ENCODE data around the gene INSR.

INSR gene

GRCh38 chr19:7224209-7224686 is 70.0 kb downstream of the INSR start:
- H3K9ac ChIP-seq (ENCODE audit: low read length): no peak overlapping the region
- H2AFZ ChIP-seq (ENCODE audit: low read depth, low read length): no peak overlapping the region
- H3K4me2 ChIP-seq (ENCODE audit: low read length): no peak overlapping the region
- no peaks in the 10 kb centered on the region for H3K36me3 ChIP-seq (replicated peaks; ENCODE audit: low read depth, low read length)
- no peaks in the 10 kb centered on the region for H3K9me3 ChIP-seq (ENCODE audit: insufficient read depth, low read length)
- no peaks in the 10 kb centered on the region for H4K20me1 ChIP-seq (ENCODE audit: insufficient read depth, low read length)
- no peak for TF ChIP-seq CTCF (IDR thresholded peaks at IDR 0.05; ENCODE audit: low read depth, low read length)
- TF ChIP-seq EZH2phosphoT487 (IDR thresholded peaks at IDR 0.05; ENCODE audit: low read depth): no peak
- no peaks in the 10 kb centered on the region for H3K79me2 ChIP-seq (ENCODE audit: low read length)
- H3K27ac ChIP-seq (ENCODE audit: low read length): no peak overlapping the region
- no peaks in the 10 kb centered on the region for H3K27me3 ChIP-seq (ENCODE audit: low read depth, low read length)
- H3K4me1 ChIP-seq (ENCODE audit: low read length): no peaks in the 10 kb centered on the region
- H3K4me3 ChIP-seq (ENCODE audit: low read length): no peak overlapping the region

GRCh38 chr19:7223429-7223828 is 70.8 kb downstream of the INSR start:
- Histone ChIP-seq H3K9ac (ENCODE audit: low read length) (no peak overlapping the region), H3K79me2 (ENCODE audit: low read length) (no peaks in the 10 kb centered on the region), H3K27me3 (ENCODE audit: low read depth, low read length) (no peaks in the 10 kb centered on the region), H3K4me3 (ENCODE audit: low read length) (no peak overlapping the region), H4K20me1 (ENCODE audit: insufficient read depth, low read length) (no peaks in the 10 kb centered on the region), H3K4me2 (ENCODE audit: low read length) (no peak overlapping the region), H2AFZ (ENCODE audit: low read depth, low read length) (no peak overlapping the region), H3K27ac (ENCODE audit: low read length) (no peak overlapping the region), H3K9me3 (ENCODE audit: insufficient read depth, low read length) (no peaks in the 10 kb centered on the region), H3K36me3 (replicated peaks; ENCODE audit: low read depth, low read length) (no peaks in the 10 kb centered on the region), H3K4me1 (ENCODE audit: low read length) (no peaks in the 10 kb centered on the region)
- TF ChIP-seq EZH2phosphoT487 (IDR thresholded peaks at IDR 0.05; ENCODE audit: low read depth) (no peak), CTCF (IDR thresholded peaks at IDR 0.05; ENCODE audit: low read depth, low read length) (no peak)

DNA sequence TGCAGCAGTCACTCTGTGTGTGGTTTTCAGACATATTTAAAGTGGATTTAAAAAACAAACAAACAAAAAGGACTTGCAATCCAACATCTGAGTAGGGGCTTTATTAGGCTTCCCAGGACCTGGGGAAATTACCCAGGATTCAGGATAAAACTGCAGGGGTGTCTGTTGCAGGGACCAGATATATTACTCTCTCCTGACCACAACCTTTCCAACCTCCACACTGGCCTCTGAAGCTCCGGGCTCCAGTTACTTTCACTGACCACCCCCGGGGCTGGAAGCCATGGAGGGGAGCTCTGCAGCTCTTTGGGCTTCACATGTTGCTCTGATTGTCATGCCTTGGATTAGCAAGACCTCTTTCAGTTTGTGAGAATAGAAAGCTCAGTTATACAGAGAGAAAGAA is 75.2 kb downstream of the INSR start:
- Histone ChIP-seq H3K79me2 (ENCODE audit: low read length) (no peaks in the 10 kb centered on the region), H3K4me1 (ENCODE audit: low read length) (no peaks in the 10 kb centered on the region), H3K36me3 (replicated peaks; ENCODE audit: low read depth, low read length) (no peaks in the 10 kb centered on the region), H3K4me2 (ENCODE audit: low read length) (no peak overlapping the region), H3K4me3 (ENCODE audit: low read length) (no peak overlapping the region), H4K20me1 (ENCODE audit: insufficient read depth, low read length) (no peaks in the 10 kb centered on the region), H3K9ac (ENCODE audit: low read length) (no peak overlapping the region), H3K27me3 (ENCODE audit: low read depth, low read length) (peaks cover 5% of the 10 kb centered on the region), H3K9me3 (ENCODE audit: insufficient read depth, low read length) (no peaks in the 10 kb centered on the region), H3K27ac (ENCODE audit: low read length) (no peak overlapping the region), H2AFZ (ENCODE audit: low read depth, low read length) (no peak overlapping the region)
- TF ChIP-seq CTCF (IDR thresholded peaks at IDR 0.05; ENCODE audit: low read depth, low read length) (no peak), EZH2phosphoT487 (IDR thresholded peaks at IDR 0.05; ENCODE audit: low read depth) (no peak)

DNA sequence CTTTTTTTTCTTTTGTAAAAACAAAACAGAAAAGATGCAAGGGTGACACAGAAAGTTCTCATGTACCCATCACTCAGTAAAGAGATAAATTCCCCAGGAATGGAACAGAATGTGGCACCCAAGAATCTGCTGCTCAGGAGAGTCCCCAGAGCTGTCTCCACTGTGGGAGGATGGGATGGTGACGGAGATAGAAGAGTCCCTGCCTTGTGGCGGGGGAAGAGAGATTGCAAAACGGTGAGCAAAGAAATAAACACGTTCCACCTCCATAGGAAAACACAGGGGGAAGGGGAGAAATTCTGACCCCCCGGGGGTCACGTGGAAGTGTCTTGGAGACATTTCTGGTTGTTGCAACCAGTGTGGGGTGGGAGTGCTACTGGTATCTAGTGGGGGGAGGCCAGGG is 76.4 kb downstream of the INSR start:
- Histone ChIP-seq H4K20me1 (ENCODE audit: insufficient read depth, low read length) (no peaks in the 10 kb centered on the region), H3K4me3 (ENCODE audit: low read length) (no peak overlapping the region), H3K4me2 (ENCODE audit: low read length) (no peak overlapping the region), H2AFZ (ENCODE audit: low read depth, low read length) (no peak overlapping the region), H3K27me3 (ENCODE audit: low read depth, low read length) (peaks cover 9% of the 10 kb centered on the region), H3K9me3 (ENCODE audit: insufficient read depth, low read length) (no peaks in the 10 kb centered on the region), H3K4me1 (ENCODE audit: low read length) (no peaks in the 10 kb centered on the region), H3K27ac (ENCODE audit: low read length) (no peak overlapping the region), H3K9ac (ENCODE audit: low read length) (no peak overlapping the region), H3K79me2 (ENCODE audit: low read length) (no peaks in the 10 kb centered on the region), H3K36me3 (replicated peaks; ENCODE audit: low read depth, low read length) (no peaks in the 10 kb centered on the region)
- TF ChIP-seq CTCF (IDR thresholded peaks at IDR 0.05; ENCODE audit: low read depth, low read length): no peak
- TF ChIP-seq EZH2phosphoT487 (IDR thresholded peaks at IDR 0.05; ENCODE audit: low read depth): no peak
